GM10847 (cell line): ENCODE results near the gene NDUFS6.

Experiments used
- POLR2A ChIP-seq: IDR thresholded peaks from 2 replicates; pipeline ENCODE4 v1.6.1; 2011; ENCODE audit not compliant: insufficient read length; ENCODE audit errors: extremely low read depth

Gene NDUFS6

GRCh38 chr5:1762121-1762882, 38.9 kb upstream of the NDUFS6 start:
- TF ChIP-seq POLR2A, result no peak

GRCh38 chr5:1762883-1763547, 38.2 kb upstream of the NDUFS6 start:
- TF ChIP-seq POLR2A, result no peak

GRCh38 chr5:1763548-1763911, 37.7 kb upstream of the NDUFS6 start:
- no peak for TF ChIP-seq POLR2A

GRCh38 chr5:1763960-1764605, 37.1 kb upstream of the NDUFS6 start:
- TF ChIP-seq POLR2A, result no peak

- no peak for TF ChIP-seq POLR2A
Measured at GRCh38 chr5:1764606-1764960, 36.6 kb upstream of the NDUFS6 start.

- TF ChIP-seq POLR2A, result no peak
Measured at GRCh38 chr5:1765141-1765879, 35.9 kb upstream of the NDUFS6 start.

GRCh38 chr5:1765880-1766235, 35.3 kb upstream of the NDUFS6 start:
- TF ChIP-seq POLR2A, result no peak

GRCh38 chr5:1767524-1768282, 33.5 kb upstream of the NDUFS6 start:
- no peak for TF ChIP-seq POLR2A

GRCh38 chr5:1768283-1769000, 32.8 kb upstream of the NDUFS6 start:
- no peak for TF ChIP-seq POLR2A

GRCh38 chr5:1769017-1769640, 32.1 kb upstream of the NDUFS6 start:
- TF ChIP-seq POLR2A, result no peak

- TF ChIP-seq POLR2A, result no peak
Measured at GRCh38 chr5:1769752-1770442, 31.3 kb upstream of the NDUFS6 start.

- TF ChIP-seq POLR2A, result no peak
Measured at GRCh38 chr5:1770443-1770802, 30.8 kb upstream of the NDUFS6 start.
